GM19395 (cell line): Measurements from ENCODE around the gene LTV1.
"Not testable (repeated sequence)": the region's sequence is repeated elsewhere in the genome, so short reads cannot be mapped to it uniquely, and the experiment has no call there.

Experiments
- ATAC-seq: cut with Tn5 transposase; IDR thresholded peaks from one replicate; pipeline ENCODE4 v1.9.1; 2021; ENCODE audit warnings: mild to moderate bottlenecking, moderate library complexity; ENCODE audit not compliant: unreplicated experiment

LTV1 gene

DNA sequence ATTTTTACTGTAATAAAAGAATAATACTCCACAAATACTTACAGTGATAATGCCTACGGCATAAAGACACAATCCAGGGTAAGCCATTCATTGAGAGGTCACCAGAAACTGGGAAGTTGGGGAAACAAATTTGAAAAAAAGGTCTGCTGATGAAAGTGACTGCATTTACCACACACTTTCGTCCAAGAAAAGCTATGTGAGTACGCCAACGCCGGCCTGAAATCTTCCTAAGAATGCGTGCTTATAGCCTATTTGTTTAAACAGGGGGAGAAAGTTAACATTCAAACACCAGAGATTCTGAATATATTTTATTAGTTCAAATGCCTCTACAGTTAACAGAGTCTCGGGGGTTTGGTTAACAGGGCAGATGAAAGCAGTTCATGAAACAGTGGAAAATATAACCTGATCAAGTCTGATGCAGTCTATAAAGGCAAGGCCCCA is 657 bp upstream of the LTV1 start:
- ATAC-seq = no peak

DNA sequence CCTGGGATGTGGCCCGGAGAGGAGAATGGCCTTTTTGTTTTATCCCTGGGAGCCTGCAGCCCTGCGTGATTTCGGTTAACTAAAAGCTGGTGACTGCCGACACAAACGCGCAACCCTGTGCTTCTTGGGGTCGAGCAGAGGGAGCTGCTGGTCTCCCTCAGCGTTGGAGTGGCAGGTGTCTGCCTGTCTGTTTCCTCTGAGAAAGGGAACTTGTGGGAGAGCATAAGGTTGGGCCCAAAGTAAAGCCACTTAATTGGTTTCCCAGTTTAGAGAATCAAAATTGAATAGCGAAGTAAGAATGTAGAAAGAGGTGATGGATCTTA is 500 bp downstream of the LTV1 start:
- peak; percentile 12 for ATAC-seq

DNA sequence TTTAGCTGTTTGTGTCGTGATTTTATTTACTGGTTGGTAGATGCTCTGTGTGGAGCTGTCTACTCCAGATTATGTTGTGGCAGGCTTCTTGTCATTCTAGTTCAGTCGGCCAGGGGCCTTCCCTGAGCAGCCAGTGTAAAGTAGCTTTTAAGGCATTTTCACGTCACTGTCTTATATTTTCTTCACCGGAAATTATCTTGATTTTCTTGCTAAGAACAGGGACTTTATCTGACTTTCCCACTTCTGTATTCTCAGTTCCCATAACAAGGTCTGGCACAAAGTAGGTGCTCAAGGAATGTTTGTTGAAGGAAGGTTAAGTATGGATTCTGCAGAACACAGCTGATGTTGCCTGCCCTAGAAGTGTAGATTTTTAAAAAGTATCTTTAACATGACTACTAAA is 868 bp downstream of the LTV1 start:
- no peak for ATAC-seq

DNA sequence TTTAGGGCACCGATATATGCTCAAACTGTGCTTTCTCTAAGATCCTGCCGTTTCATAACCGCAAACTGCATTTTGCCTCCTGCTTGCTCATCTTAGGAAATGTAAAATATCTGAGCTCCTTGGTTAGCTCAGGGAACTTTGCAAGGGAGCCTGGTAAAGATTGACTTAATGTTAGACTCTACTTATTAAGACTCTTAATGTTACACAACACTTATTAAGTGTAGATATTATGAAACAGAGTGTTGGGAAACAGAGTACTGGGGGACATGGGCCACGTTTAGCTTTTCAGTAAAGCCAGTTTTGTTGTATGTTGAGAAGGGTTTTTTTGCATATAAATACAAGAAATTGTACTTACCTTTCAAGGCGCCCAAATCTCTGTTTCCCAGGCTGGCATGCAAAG is 1.9 kb downstream of the LTV1 start:
- ATAC-seq = no peak

- ATAC-seq = not testable (repeated sequence)
Measured at GRCh38 chr6:143851706-143852105, 8.6 kb downstream of the LTV1 start.

- not testable (repeated sequence) for ATAC-seq
Measured at GRCh38 chr6:143855057-143855456, 11.9 kb downstream of the LTV1 start.

DNA sequence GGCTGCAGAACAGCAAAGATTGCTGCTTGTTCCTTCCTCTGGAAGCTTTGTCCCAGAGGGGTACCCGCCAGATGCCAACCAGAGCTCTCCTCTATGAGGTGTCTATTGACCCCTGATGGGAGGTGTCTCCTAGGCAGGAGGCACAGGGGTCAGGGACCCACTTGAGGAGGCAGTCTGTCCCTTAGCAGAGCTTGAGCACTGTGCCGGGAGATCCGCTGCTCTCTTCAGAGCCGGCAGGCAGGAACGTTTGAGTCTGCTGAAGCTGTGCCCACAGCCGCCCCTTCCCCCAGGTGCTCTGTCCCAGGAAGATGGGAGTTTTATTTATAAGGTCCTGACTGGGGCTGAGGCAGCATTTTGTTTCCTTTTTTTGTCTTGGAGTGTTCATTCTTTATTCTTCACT is 13.6 kb downstream of the LTV1 start:
- ATAC-seq = not testable (repeated sequence)

GRCh38 chr6:143857651-143858050 is 14.5 kb downstream of the LTV1 start:
- ATAC-seq = no peak

- ATAC-seq = no peak
Measured at GRCh38 chr6:143859891-143860660, 16.9 kb downstream of the LTV1 start.

DNA sequence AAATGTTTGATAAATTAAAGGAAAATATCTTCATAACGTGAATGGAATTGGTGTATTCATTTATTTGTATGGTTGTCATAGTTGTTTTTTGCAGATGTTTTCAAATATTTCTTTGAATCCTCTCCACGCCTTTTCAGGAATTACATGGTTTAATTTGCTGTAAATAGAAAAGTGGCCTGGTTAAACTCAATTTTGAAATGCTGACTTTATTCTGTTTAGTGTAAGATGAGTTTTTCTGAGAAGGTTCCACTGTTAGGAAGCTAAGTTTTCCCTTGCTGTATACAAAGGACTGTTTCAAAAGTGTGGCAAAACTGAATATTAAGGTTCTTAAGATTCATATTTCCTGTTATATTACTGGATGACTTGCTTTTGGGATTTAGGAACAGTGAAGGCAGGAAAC is 20.6 kb downstream of the LTV1 start:
- ATAC-seq = no peak

DNA sequence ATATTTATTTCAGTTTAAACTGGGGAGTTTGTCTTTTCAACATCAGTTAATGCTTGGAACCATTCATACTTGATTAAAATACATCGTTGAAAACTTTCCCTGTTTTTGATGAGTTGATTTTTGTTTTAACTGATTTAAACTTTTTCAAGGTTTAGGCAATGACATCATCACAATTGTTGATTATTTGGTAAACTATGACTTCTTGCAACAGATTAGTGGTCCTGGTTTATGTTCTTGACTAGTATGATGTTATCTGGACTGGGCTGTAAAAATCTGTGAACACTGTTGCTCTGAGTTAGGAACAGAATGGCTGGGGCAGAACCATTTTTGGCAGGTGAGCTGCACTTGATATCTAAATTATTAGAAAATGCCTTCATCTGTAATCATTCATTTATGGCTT is 21.1 kb downstream of the LTV1 start, which contains the start of gene ZC2HC1B:
TSS of gene ZC2HC1B (plus strand) at position 241 of the 400 bp plus-strand sequence. CDS start at position 307, 66 bp downstream.
- ATAC-seq = no peak

DNA sequence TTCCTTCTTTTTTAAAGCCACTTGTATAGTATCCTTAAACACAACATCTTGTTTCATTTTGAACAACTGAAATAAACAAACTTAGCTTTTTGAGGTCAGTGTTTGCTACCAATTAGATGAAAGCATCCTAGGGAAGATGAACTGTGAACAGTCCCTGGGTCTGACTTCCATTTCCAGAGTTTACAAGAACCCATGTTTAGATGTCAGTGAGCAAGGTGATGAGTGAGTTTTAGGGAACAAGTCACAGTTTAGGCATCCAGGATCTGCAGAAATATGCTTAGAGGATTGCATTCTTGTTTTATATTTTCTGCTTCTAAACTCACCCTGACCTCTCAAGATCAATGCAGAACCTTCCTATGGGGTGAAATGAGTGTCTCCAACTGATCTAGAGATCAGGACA is 24.1 kb downstream of the LTV1 start:
- no peak for ATAC-seq

- ATAC-seq = not testable (repeated sequence)
Measured at GRCh38 chr6:143868808-143869207, 25.7 kb downstream of the LTV1 start.

- ATAC-seq = not testable (repeated sequence)
Measured at GRCh38 chr6:143871202-143871730, 28.1 kb downstream of the LTV1 start.

- peak; percentile 98 for ATAC-seq
Measured at GRCh38 chr6:143872201-143872600, 29.1 kb downstream of the LTV1 start.

DNA sequence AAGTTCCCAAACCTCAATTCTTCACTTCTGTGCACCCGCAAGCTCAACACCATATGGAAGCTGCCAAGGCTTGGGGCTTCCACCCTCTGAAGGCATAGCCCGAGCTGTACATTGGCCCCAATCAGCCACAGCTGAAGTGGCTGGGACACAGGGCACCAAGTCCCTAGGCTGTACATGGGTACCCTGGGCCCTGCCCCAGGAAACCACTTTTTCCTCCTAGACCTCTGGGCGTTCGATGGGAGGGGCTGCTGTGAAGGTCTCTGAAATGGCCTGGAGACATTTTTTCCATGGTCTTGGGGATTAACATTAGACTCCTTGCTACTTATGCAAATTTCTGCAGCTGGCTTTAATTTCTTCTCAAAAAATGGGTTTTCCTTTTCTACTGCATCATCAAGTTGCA is 30.5 kb downstream of the LTV1 start:
- ATAC-seq = not testable (repeated sequence)

DNA sequence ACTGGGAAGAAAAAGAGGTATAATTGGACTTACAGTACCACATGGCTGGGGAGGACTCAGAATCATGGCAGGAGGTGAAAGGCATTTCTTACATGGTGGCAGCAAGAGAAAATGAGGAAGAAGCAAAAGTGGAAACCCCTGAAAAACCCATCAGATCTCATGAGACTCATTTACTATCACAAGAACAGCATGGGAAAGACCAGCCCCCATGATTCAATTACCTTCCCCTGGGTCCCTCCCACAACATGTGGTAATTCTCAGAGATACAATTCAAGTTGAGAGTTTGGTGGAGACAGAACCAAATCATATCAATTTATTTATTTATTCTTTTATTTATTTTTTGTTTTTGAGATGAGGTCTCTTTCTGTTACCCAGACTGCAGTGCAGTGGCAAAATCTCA is 31.4 kb downstream of the LTV1 start:
- ATAC-seq = not testable (repeated sequence)

DNA sequence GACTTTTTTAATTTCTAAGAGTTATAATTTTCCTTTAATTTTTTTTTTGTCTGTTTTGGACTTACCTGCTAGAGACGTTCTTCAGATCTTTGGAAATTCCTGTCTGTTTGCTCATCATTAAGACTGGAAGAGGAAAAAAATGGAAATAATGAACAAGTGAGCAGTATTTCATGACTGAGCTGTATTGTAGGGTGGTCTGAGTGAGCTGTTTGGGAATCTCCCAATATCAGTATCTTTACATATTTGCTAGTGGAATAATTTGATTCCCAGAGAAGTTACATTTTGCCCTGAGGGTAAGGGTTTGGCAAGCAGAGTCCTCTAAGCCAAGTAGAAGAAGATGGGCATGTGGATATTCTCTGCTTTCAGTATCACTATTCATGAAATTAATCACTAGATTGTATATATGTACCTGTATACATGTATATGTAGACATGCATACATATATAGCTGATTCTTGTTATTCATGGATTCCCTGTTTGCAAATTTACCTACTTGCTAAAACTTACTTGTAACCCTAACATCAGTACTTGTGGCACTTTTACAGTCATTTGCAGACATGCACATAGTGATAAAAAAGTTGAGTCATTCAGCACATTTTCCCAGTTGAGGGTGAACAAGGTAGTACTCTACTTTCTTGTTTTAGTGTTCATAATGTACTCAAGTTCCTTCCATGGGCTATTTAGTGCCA is 34.6 kb downstream of the LTV1 start:
- no peak for ATAC-seq

- no peak for ATAC-seq
Measured at GRCh38 chr6:143878272-143878760, 35.2 kb downstream of the LTV1 start.

DNA sequence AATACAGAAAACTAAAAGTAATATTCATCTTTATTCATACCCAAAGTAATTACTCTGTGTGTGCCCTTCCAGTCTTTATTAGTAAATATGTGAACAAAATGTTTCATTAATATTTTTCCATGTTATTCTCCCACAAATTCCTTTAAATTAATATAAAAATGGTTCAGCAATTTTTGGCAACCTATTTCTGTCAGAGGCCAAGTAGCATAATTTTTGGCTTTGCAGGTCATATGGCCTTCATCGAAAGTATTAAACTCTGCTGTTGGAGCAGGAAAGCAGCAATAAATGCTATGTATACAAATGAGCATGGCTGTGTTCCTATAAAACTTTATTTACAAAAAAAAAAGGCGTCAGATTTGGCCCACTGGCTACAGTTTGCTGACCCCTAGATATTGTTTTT is 37.3 kb downstream of the LTV1 start:
- no peak for ATAC-seq

- ATAC-seq = no peak
Measured at GRCh38 chr6:143882401-143882930, 39.3 kb downstream of the LTV1 start.
